Fibroblast of skin of back (primary cell): ENCODE data around the gene RPS6KL1.

ENCODE experiments used
- DNase-seq: peaks from one replicate; pipeline ENCODE4 v3.0.0-alpha.2; 2013

Gene RPS6KL1

GRCh38 chr14:74881431-74882102, 41.5 kb downstream of the RPS6KL1 start, which contains the start of gene DLST:
Gene DLST, plus strand, starts transcription at chr14:74881916. Its CDS starts 38 bp downstream, at chr14:74881954.
- DNase-seq = peak; percentile 86

- no peak for DNase-seq
Measured at GRCh38 chr14:74879427-74880182, 43.5 kb downstream of the RPS6KL1 start.

GRCh38 chr14:74875941-74876913, 46.8 kb downstream of the RPS6KL1 start, which contains the start of gene PROX2:
Gene PROX2, minus strand, starts transcription at chr14:74876145. Its CDS starts 12,311 bp downstream, at chr14:74863834.
- DNase-seq = peak; percentile 59

GRCh38 chr14:74875204-74875603, 47.9 kb downstream of the RPS6KL1 start:
- DNase-seq = no peak

- DNase-seq = no peak
Measured at GRCh38 chr14:74871819-74872218, 51.2 kb downstream of the RPS6KL1 start.

GRCh38 chr14:74868739-74869138, 54.3 kb downstream of the RPS6KL1 start:
- peak; percentile 7 for DNase-seq

GRCh38 chr14:74867673-74868072, 55.4 kb downstream of the RPS6KL1 start:
- no peak for DNase-seq

- no peak for DNase-seq
Measured at GRCh38 chr14:74866708-74867389, 56.2 kb downstream of the RPS6KL1 start.

GRCh38 chr14:74865156-74865555, 57.9 kb downstream of the RPS6KL1 start:
- no peak for DNase-seq

GRCh38 chr14:74864198-74864597, 58.9 kb downstream of the RPS6KL1 start:
- DNase-seq = no peak

- DNase-seq = no peak
Measured at GRCh38 chr14:74863274-74863673, 59.8 kb downstream of the RPS6KL1 start.

GRCh38 chr14:74861734-74862090, 61.3 kb downstream of the RPS6KL1 start:
- no peak for DNase-seq

- DNase-seq = peak; percentile 80
Measured at GRCh38 chr14:74860899-74861733, 61.9 kb downstream of the RPS6KL1 start.

- DNase-seq = peak; percentile 34
Measured at GRCh38 chr14:74859757-74860552, 63.1 kb downstream of the RPS6KL1 start.

GRCh38 chr14:74858022-74858421, 65.0 kb downstream of the RPS6KL1 start:
- no peak for DNase-seq

- no peak for DNase-seq
Measured at GRCh38 chr14:74856366-74856765, 66.7 kb downstream of the RPS6KL1 start.

GRCh38 chr14:74855945-74856344, 67.1 kb downstream of the RPS6KL1 start:
- DNase-seq = no peak

GRCh38 chr14:74855021-74855420, 68.0 kb downstream of the RPS6KL1 start:
- DNase-seq = no peak
